Esophagus squamous epithelium (tissue), 5 donors: ENCODE measurements around the gene LRP8. TPM values are rescaled to one million over a fixed set of nuclear protein-coding genes. Genes with fewer than 3 reads are reported as not detected.

Source experiments
- DNase-seq: peaks from one replicate; lab custom pipeline; 2025; lab: John Stamatoyannopoulos, UW
- H3K27ac ChIP-seq, 4 donors: fragments of 200-600 bp; sonication (generic); one replicate each; pipeline ENCODE4 v1.5.1; 2016 to 2019; ENCODE audit warnings: mild to moderate bottlenecking in 1 of 4
- H3K27me3 ChIP-seq, 4 donors: fragments of 200-600 bp; sonication (generic); 1 replicate in 3 of 4; 2 replicates in 1 of 4; pipeline versions ENCODE4 v1.5.1 to v1.6.0; 2017 to 2021; ENCODE audit warnings: antibody characterized with exemption in 1 of 4
- H3K36me3 ChIP-seq, 3 donors: fragments of 200-600 bp; sonication (generic); one replicate each; pipeline ENCODE4 v1.5.1; 2016 to 2019
- H3K4me1 ChIP-seq, 3 donors: fragments of 200-600 bp; sonication (generic); one replicate each; pipeline ENCODE4 v1.5.1; 2017 to 2019
- H3K4me3 ChIP-seq, 4 donors: fragments of 200-600 bp; sonication (generic); 1 replicate in 3 of 4; 2 replicates in 1 of 4; pipeline ENCODE4 v1.5.1; 2016 to 2019; ENCODE audit warnings: mild to moderate bottlenecking in 2 of 4, moderate library complexity in 1 of 4
- H3K9me3 ChIP-seq, 3 donors: fragments of 200-600 bp; sonication (generic); one replicate each; pipeline ENCODE4 v1.5.1; 2016 to 2019
- POLR2A ChIP-seq, 4 donors: fragments of 450-650 bp; IDR thresholded peaks; one replicate each; pipeline ENCODE4 v1.6.1; 2017; ENCODE audit warnings: antibody characterized with exemption in 4 of 4, mild to moderate bottlenecking in 4 of 4, moderate library complexity in 3 of 4
- WGBS, 2 donors: methylation state at CpG; one replicate each; pipeline ENCODE4 v1.1.5; 2018; 5-methylcytosine and 5-hydroxymethylcytosine counted together
- intact Hi-C: fragments of 100-400 bp; cut with DNase I; formaldehyde crosslinking; loops from one replicate; pipeline ENCODE4 v1.15.0; 2022
- total RNA-seq, 4 donors: library from RNA; depleted of rRNA; stranded (reverse); fragments of >200 nt; gene quantifications; one replicate each; pipeline ENCODE4 v1.1.0, GENCODE V29; 2016
- TF ChIP-seq, protein P1 (sequence below), 6 experiments: fragments of 450-650 bp in 4 of 6; fragments of 200-600 bp in 2 of 6; sonication (generic) in 2 of 6; IDR thresholded peaks; one replicate each; pipeline ENCODE4 v1.5.1; 2016 to 2019; ENCODE audit warnings: antibody characterized with exemption in 6 of 6, mild to moderate bottlenecking in 4 of 6, moderate library complexity in 4 of 6
- donor health status: DM: yes; HTN: yes; CAD: no.

LRP8 gene
- total RNA-seq, 4 donors from 2014 or later = 15.3 to 39.6 (median 18.8) TPM

DNA sequence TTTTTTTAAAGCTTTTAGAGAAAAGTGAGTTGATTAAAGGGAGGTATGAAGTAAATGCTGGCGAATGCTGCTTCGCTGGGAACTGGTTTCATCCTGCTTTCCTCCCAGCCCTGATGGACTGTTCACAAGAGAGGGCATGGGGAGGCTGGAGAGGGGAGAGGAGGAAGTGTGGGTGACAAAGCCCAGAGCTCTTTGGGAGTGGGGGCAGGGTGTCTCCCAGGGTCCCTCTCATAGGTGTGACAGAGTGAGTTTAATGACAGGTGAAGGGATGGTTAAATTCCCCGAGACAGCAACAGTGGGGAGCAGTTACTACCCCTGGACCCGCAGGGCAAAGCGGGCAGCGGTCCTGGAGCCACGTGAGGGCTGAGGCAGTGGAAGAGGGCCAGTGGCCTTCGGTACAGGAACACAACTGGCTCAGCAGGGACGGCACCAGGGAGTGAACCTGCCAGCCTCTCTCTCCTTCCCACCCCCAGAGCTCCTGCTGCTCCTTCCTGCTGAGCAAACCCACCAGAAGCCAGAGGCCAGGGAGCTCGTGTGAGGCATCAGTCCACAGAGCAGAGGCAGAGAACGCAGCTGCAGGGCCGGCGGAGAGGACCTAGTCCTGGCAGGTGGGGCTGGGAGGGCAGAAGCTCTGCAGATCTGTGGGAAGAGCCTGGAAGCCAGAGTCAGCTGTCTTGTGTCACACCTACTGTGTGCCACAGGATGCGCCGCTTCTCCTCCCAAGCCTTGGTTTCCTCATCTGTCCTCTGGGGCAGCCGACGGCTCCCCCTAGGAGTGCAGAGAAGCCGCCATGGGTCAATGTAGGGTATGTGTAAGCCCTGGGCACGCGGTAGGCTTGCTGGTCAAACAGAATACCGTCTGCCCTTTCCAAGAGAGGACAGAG lies 20.9 kb upstream of the LRP8 start:
- 89 to 90% methylated on average over 12 of the region's 21 CpGs for WGBS, 2 donors
- TF ChIP-seq POLR2A (IDR thresholded peaks at IDR 0.05) = no peak
- TF ChIP-seq, protein P1, sequence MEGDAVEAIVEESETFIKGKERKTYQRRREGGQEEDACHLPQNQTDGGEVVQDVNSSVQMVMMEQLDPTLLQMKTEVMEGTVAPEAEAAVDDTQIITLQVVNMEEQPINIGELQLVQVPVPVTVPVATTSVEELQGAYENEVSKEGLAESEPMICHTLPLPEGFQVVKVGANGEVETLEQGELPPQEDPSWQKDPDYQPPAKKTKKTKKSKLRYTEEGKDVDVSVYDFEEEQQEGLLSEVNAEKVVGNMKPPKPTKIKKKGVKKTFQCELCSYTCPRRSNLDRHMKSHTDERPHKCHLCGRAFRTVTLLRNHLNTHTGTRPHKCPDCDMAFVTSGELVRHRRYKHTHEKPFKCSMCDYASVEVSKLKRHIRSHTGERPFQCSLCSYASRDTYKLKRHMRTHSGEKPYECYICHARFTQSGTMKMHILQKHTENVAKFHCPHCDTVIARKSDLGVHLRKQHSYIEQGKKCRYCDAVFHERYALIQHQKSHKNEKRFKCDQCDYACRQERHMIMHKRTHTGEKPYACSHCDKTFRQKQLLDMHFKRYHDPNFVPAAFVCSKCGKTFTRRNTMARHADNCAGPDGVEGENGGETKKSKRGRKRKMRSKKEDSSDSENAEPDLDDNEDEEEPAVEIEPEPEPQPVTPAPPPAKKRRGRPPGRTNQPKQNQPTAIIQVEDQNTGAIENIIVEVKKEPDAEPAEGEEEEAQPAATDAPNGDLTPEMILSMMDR (IDR thresholded peaks at IDR 0.05) = no peak
- intact Hi-C loops = no loop called here
- Histone ChIP-seq H3K36me3 (no peaks in the 10 kb centered on the region), H3K4me3 (no peak overlapping the region), H3K4me1 (no peaks in the 10 kb centered on the region), H3K27me3 (peaks cover 0 to 3% (median 0%) of the 10 kb centered on the region in 4 donors), H3K27ac (no peak overlapping the region), H3K9me3 (no peaks in the 10 kb centered on the region)
- no peak for DNase-seq

DNA sequence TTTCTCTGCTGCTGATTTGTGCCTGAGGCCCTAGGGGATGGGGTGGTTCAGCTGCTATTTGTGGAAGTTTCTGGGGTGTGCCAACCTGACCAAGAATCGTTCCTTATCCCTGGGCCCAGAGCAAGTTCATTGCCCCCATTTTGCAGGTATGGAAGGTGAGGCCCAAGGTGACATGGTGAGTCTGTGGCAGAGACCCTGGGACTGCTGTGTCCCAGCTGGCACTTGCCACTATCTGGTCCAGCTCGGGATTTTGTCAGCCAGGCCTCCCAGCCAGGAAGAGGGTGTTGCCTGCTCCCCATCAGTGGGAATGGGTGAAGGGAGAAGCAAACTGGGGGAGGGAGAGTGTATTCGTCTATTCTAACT lies 18.9 kb upstream of the LRP8 start:
- no peaks in the 10 kb centered on the region for H3K36me3 ChIP-seq
- no peaks in the 10 kb centered on the region for H3K9me3 ChIP-seq
- no peaks in the 10 kb centered on the region for H3K4me1 ChIP-seq
- H3K27ac ChIP-seq = no peak overlapping the region
- TF ChIP-seq POLR2A (IDR thresholded peaks at IDR 0.05) = no peak
- TF ChIP-seq, protein P1 (IDR thresholded peaks at IDR 0.05) = no peak
- DNase-seq = no peak
- 74 to 77% methylated on average over 2 to 3 of the region's 3 CpGs for WGBS, 2 donors
- peaks cover 0 to 7% (median 0%) of the 10 kb centered on the region in 4 donors for H3K27me3 ChIP-seq
- H3K4me3 ChIP-seq = no peak overlapping the region
- intact Hi-C loops = no loop called here

DNA sequence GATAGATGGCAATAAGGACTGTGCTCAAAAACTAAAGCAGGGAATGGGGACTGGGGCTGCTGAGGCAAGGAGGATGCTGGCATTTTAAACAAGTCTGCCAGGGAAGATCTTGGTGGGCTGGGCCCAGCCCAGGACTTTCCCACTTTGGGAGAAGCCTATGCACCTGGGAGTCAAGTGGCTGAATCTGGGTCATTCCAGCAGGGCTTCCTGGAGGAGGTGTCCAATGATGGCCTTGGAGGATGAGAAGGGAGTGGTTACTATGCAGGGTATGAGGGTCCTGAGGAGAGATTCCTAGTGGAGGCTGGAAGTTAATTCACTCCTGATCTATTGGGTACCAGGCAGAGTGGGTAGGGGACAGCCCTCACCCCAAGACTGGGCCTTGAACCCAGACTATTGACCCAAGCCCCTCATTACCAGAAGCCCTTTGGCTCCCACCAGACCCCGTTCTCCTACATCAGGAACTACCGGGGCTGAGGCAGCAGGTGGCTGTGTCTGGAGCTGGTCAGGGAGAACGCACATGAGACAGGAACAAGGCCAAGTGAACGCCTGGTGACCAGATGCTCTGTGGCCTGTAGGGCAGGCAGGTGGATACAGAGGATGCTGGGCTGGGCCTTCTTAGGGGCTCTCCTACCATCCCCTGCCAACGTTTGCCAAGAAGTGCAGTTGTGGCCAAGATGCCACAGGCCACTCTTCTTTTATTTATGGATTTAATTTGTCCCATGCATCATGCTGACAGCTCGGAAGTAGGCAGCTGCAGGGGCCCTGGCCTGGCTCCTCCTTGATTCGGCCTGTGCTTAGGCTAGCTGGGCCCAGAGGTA lies 18.3 kb upstream of the LRP8 start:
- no peak for DNase-seq
- H3K27ac ChIP-seq = no peak overlapping the region
- no peaks in the 10 kb centered on the region for H3K9me3 ChIP-seq
- no peaks in the 10 kb centered on the region for H3K36me3 ChIP-seq
- intact Hi-C loops = no loop called here
- TF ChIP-seq, protein P1 (IDR thresholded peaks at IDR 0.05) = no peak
- TF ChIP-seq POLR2A (IDR thresholded peaks at IDR 0.05) = no peak
- H3K4me1 ChIP-seq = no peaks in the 10 kb centered on the region
- H3K27me3 ChIP-seq = peaks cover 0 to 7% (median 0%) of the 10 kb centered on the region in 4 donors
- no peak overlapping the region for H3K4me3 ChIP-seq
- WGBS, 2 donors = 69% methylated on average over 2 of the region's 7 CpGs; no CpG with 5 or more reads in 1 of the 2 donors

DNA sequence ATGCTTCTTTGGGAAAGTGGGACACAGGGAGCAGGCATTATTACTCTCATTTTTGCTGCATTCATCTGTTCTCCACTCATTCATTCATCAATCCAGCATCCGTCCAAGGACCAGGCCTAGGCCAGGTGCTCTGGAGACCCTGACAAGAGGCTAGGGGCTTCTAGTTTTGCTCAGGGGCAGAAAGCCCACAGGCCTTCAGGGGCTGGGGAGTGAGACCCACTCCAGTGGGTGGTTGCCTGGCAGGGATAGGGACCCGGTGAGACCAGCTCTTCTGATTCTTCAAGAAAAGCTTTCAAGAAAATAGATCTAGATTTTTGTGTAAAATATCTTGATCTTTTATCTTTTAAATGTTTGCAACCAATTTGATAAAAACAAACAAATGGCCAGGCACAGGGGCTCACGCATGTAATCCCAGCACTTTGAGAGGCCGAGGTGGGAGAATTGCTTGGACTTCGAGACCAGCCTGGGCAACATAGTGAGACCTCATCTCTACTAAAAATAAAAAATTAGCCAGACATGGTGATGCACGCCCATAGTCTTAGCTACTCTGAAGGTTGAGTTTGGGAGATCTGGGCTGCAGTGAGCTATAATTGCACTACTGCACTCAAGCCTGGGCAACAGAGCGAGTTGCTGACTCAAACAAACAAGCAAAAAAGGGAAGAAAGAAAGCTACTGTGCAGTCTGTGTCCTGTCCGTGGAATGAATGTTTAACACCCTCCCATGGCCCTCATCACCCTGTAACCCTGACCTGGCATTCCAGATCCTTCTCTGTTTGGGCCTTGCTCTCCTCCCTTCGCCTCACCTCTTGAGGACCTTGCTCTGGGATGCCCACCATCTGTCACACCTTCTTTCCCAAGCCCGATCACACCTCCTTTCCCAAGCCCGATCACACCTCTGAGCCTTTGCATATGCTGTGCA lies 17.3 kb upstream of the LRP8 start:
- whole genome bisulfite sequencing, 2 donors = 69 to 93% methylated on average over 10 to 11 of the region's 11 CpGs
- H3K4me3 ChIP-seq = no peak overlapping the region
- peaks cover 0 to 10% (median 0%) of the 10 kb centered on the region in 4 donors for H3K27me3 ChIP-seq
- TF ChIP-seq POLR2A (IDR thresholded peaks at IDR 0.05) = no peak
- TF ChIP-seq, protein P1 (IDR thresholded peaks at IDR 0.05) = no peak
- H3K9me3 ChIP-seq = no peaks in the 10 kb centered on the region
- H3K4me1 ChIP-seq = no peaks in the 10 kb centered on the region
- H3K36me3 ChIP-seq = no peaks in the 10 kb centered on the region
- intact Hi-C loops = no loop called here
- no peak for DNase-seq
- no peak overlapping the region for H3K27ac ChIP-seq
